CD14-positive monocyte (primary cell): Measurements from ENCODE around the gene C20orf144. TPM values are rescaled to one million over a fixed set of nuclear protein-coding genes. Genes with fewer than 3 reads are reported as not detected.

Experiments
- DNase-seq, 3 donors: peaks; one replicate each; pipeline ENCODE4 v3.0.0-alpha.2; 2011 to 2022
- H2AFZ ChIP-seq: 2 replicates; pipeline ENCODE4 v1.6.0; 2012; ENCODE audit warnings: mild to moderate bottlenecking, low read depth, low read length, inconsistent platforms; ENCODE audit not compliant: insufficient read depth, poor library complexity, severe bottlenecking
- H3K27ac ChIP-seq, 2 donors: 1 replicate in 1 of 2; 2 replicates in 1 of 2; pipeline ENCODE4 v1.5.1; 2012 to 2013; ENCODE audit warnings: low read length in 2 of 2, control low read depth in 1 of 2, inconsistent platforms in 1 of 2, low read depth in 1 of 2, mild to moderate bottlenecking in 1 of 2
- H3K27me3 ChIP-seq, 2 donors: one replicate each; pipeline versions ENCODE4 v1.6.0 to v1.6.1; 2011 to 2013; ENCODE audit warnings: low read length in 2 of 2; ENCODE audit not compliant: control insufficient read depth in 2 of 2, insufficient read depth in 2 of 2
- H3K36me3 ChIP-seq, 2 donors: replicated peaks in 1 of 2; 1 replicate in 1 of 2; 2 replicates in 1 of 2; pipeline versions ENCODE4 v1.5.1 to v1.6.1; 2012 to 2013; ENCODE audit warnings: low read length in 2 of 2, control low read depth in 1 of 2, inconsistent platforms in 1 of 2, mild to moderate bottlenecking in 1 of 2; ENCODE audit not compliant: insufficient read depth in 2 of 2, control insufficient read depth in 1 of 2
- H3K4me1 ChIP-seq, 2 donors: 1 replicate in 1 of 2; 2 replicates in 1 of 2; pipeline versions ENCODE4 v1.5.1 to v1.6.1; 2012 to 2013; ENCODE audit warnings: low read length in 2 of 2, control low read depth in 1 of 2, inconsistent platforms in 1 of 2, mild to moderate bottlenecking in 1 of 2, moderate library complexity in 1 of 2; ENCODE audit not compliant: insufficient read depth in 2 of 2, control insufficient read depth in 1 of 2
- H3K4me2 ChIP-seq: replicated peaks from 2 replicates; pipeline ENCODE3; 2012; ENCODE audit warnings: low read length, moderate library complexity, mild to moderate bottlenecking; ENCODE audit not compliant: poor library complexity, severe bottlenecking; ENCODE audit errors: extremely low read depth
- H3K4me3 ChIP-seq, 3 experiments: fragments of 200-600 bp in 1 of 3; sonication (generic) in 1 of 3; replicated peaks in 1 of 3; 1 replicate in 2 of 3; 2 replicates in 1 of 3; pipeline ENCODE4 v1.5.1; 2011 to 2013; ENCODE audit warnings: low read length in 3 of 3, mild to moderate bottlenecking in 3 of 3, control low read depth in 2 of 3, low read depth in 2 of 3, inconsistent platforms in 1 of 3, moderate library complexity in 1 of 3
- H3K79me2 ChIP-seq: 2 replicates; pipeline ENCODE4 v1.6.0; 2012; ENCODE audit warnings: mild to moderate bottlenecking, control low read depth, inconsistent platforms, low read length, moderate library complexity; ENCODE audit not compliant: insufficient read depth
- H3K9ac ChIP-seq: 2 replicates; pipeline ENCODE4 v1.6.0; 2017; ENCODE audit warnings: low read length, mild to moderate bottlenecking; ENCODE audit not compliant: insufficient read depth, poor library complexity, severe bottlenecking
- H3K9me3 ChIP-seq, 2 donors: replicated peaks in 1 of 2; 1 replicate in 1 of 2; 2 replicates in 1 of 2; pipeline versions ENCODE4 v1.5.1 to v1.6.1; 2012 to 2013; ENCODE audit warnings: low read length in 2 of 2, control low read depth in 1 of 2; ENCODE audit not compliant: control insufficient read depth in 1 of 2, insufficient read depth in 1 of 2
- H4K20me1 ChIP-seq: 2 replicates; pipeline ENCODE4 v1.6.0; 2012; ENCODE audit warnings: mild to moderate bottlenecking, low read length, control low read depth, moderate library complexity; ENCODE audit not compliant: insufficient read depth
- H3K27ac Mint-ChIP-seq, 7 donors: one replicate each; pipeline ENCODE4 v1.8.0; 2020; ENCODE audit warnings: mild to moderate bottlenecking in 7 of 7, mixed read lengths in 7 of 7, moderate library complexity in 6 of 7, inconsistent platforms in 2 of 7
- H3K27me3 Mint-ChIP-seq, 3 donors: one replicate each; pipeline ENCODE4 v1.8.0; 2021 to 2022; ENCODE audit warnings: low read depth in 3 of 3, mild to moderate bottlenecking in 3 of 3, mixed read lengths in 3 of 3, moderate library complexity in 3 of 3, inconsistent platforms in 1 of 3
- H3K36me3 Mint-ChIP-seq, 2 donors: one replicate each; pipeline ENCODE4 v1.8.0; 2020; ENCODE audit warnings: mixed read lengths in 2 of 2, inconsistent platforms in 1 of 2, mild to moderate bottlenecking in 1 of 2
- H3K4me1 Mint-ChIP-seq: one replicate; pipeline ENCODE4 v1.8.0; 2020; ENCODE audit warnings: mild to moderate bottlenecking, mixed read lengths
- H3K4me3 Mint-ChIP-seq, 2 donors: one replicate each; pipeline ENCODE4 v1.8.0; 2020; ENCODE audit warnings: mild to moderate bottlenecking in 2 of 2, mixed read lengths in 2 of 2, moderate library complexity in 1 of 2
- H3K9me3 Mint-ChIP-seq, 7 donors: one replicate each; pipeline ENCODE4 v1.8.0; 2020 to 2022; ENCODE audit warnings: mixed read lengths in 7 of 7, mild to moderate bottlenecking in 6 of 7, moderate library complexity in 6 of 7, inconsistent platforms in 2 of 7
- CTCF ChIP-seq: fragments of 200-600 bp; IDR thresholded peaks from one replicate; pipeline ENCODE4 v1.8.0; 2022; ENCODE audit warnings: antibody characterized with exemption, mild to moderate bottlenecking
- WGBS: methylation state at CpG from one replicate; pipeline ENCODE4 v1.1.5; 2013; ENCODE audit warnings: missing lambda C conversion rate; ENCODE audit not compliant: insufficient coverage; 5-methylcytosine and 5-hydroxymethylcytosine counted together
- intact Hi-C, 2 donors: fragments of 100-400 bp; cut with micrococcal nuclease; formaldehyde crosslinking; loops; one replicate each; pipeline versions ENCODE4 v1.15.0 to v1.15.1; 2023
- polyA plus RNA-seq, 3 donors: library from polyadenylated mRNA; depleted of rRNA in 1 of 3; unstranded in 2 of 3; stranded (reverse) in 1 of 3; fragments of 300-500 nt in 2 of 3; fragments of >200 nt in 1 of 3; fragmentation: Illumina TruSeq in 2 of 3; gene quantifications; 1 replicate in 2 of 3; 2 replicates in 1 of 3; pipeline ENCODE4 v1.2.3, GENCODE V29; 2012 to 2021

Gene C20orf144
- polyA plus RNA-seq, 3 donors: 0.13 TPM; not detected in 2

- intact Hi-C loops: loop anchor here (5.0 to 10.0 kb wide), 5 partner anchors 62 to 325 kb away; partner anchors contain the start of genes RALY (in 1 of the 2), SNTA1 (in 1 of the 2) and ZNF341 (in 1 of the 2)
- TF ChIP-seq CTCF: no peak
- H3K27ac ChIP-seq: no peak overlapping the region
- no peaks in the 10 kb centered on the region for H3K9me3 ChIP-seq
- H3K4me1 ChIP-seq: peaks cover 35 to 48% of the 10 kb centered on the region in 2 donors
- no peaks in the 10 kb centered on the region for H3K27me3 ChIP-seq
- DNase-seq: no peak
- Mint-ChIP-seq H3K4me3 (no peak overlapping the region), H3K4me1 (peaks cover 34% of the 10 kb centered on the region), H3K27me3 (peaks cover 2 to 8% (median 2%) of the 10 kb centered on the region in 3 donors), H3K27ac (no peak overlapping the region), H3K9me3 (peaks cover 0 to under 1% (median 0%) of the 10 kb centered on the region in 7 donors), H3K36me3 (peaks cover 2 to 11% of the 10 kb centered on the region in 2 donors)
- H3K4me2 ChIP-seq: no peak overlapping the region
- H3K4me3 ChIP-seq: no peak overlapping the region
- H3K79me2 ChIP-seq: no peaks in the 10 kb centered on the region
- H2AFZ ChIP-seq: no peak overlapping the region
- no peaks in the 10 kb centered on the region for H3K36me3 ChIP-seq
- no peak overlapping the region for H3K9ac ChIP-seq
- H4K20me1 ChIP-seq: peaks cover 9% of the 10 kb centered on the region
- WGBS: 88% methylated on average over 12 of the region's 13 CpGs
Measured at GRCh38 chr20:33669873-33670640, 7.9 kb downstream of the C20orf144 start.

- H2AFZ ChIP-seq: no peak overlapping the region
- H3K36me3 Mint-ChIP-seq: peaks cover 2 to 11% of the 10 kb centered on the region in 2 donors
- peaks cover 2 to 8% (median 3%) of the 10 kb centered on the region in 3 donors for H3K27me3 Mint-ChIP-seq
- no peak overlapping the region for H3K27ac ChIP-seq
- intact Hi-C loops: loop anchor here in 1 of 2 donors (5.0 kb wide), 1 partner anchor 229 kb away; the partner anchor contains the start of gene SNTA1
- no peak overlapping the region for H3K9ac ChIP-seq
- 100% methylated on average over 4 of the region's 6 CpGs for WGBS
- H3K9me3 ChIP-seq: no peaks in the 10 kb centered on the region
- H3K27me3 ChIP-seq: no peaks in the 10 kb centered on the region
- H3K4me1 Mint-ChIP-seq: peaks cover 34% of the 10 kb centered on the region
- TF ChIP-seq CTCF: no peak
- H3K36me3 ChIP-seq: no peaks in the 10 kb centered on the region
- no peaks in the 10 kb centered on the region for H3K9me3 Mint-ChIP-seq
- peaks cover 32 to 47% of the 10 kb centered on the region in 2 donors for H3K4me1 ChIP-seq
- H3K4me3 ChIP-seq: no peak overlapping the region
- H3K27ac Mint-ChIP-seq: peak overlapping the region in 1 of 7 donors; percentile 68
- no peaks in the 10 kb centered on the region for H3K79me2 ChIP-seq
- DNase-seq: no peak
- peaks cover 9% of the 10 kb centered on the region for H4K20me1 ChIP-seq
- H3K4me3 Mint-ChIP-seq: no peak overlapping the region
- no peak overlapping the region for H3K4me2 ChIP-seq
Measured at GRCh38 chr20:33670715-33671499, 8.8 kb downstream of the C20orf144 start.
